Stimulated activated CD8-positive, alpha-beta memory T cell treated with anti-CD3 and anti-CD28 coated beads, Interleukin-2, amount 100 ng/mL, for 48 hours (primary cell): Measurements from ENCODE around the gene CRELD2.

Experiments
- DNase-seq, 2 donors: peaks; one replicate each; pipeline ENCODE4 v3.0.0-alpha.2; 2020; ENCODE audit warnings: low read depth in 2 of 2

CRELD2 gene

GRCh38 chr22:49911881-49912625 is 6.4 kb upstream of the CRELD2 start:
- DNase-seq: no peak

DNA sequence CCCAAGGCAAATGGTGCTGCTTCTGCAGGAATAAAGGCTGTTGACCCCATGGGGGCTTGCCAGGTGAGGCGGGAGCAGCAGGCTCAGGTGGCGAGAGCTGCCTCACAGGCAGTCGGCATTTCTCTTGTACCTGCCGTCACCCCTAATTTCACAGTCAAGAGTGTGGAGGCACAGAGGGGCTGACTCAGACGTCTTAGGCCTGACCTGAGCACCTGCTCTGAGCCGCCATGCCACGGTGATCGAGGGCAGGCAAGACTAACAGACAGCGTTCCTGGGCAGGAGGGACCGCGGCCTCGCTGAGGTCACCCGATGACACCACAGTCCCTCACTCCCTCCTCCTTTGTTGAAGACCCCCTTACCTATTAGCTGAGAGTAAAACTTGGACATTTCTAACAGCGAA is 5.4 kb upstream of the CRELD2 start:
- no peak for DNase-seq

- DNase-seq: no peak
These were observed 5.0 kb upstream of the CRELD2 start for GRCh38 chr22:49913446-49913845.

DNA sequence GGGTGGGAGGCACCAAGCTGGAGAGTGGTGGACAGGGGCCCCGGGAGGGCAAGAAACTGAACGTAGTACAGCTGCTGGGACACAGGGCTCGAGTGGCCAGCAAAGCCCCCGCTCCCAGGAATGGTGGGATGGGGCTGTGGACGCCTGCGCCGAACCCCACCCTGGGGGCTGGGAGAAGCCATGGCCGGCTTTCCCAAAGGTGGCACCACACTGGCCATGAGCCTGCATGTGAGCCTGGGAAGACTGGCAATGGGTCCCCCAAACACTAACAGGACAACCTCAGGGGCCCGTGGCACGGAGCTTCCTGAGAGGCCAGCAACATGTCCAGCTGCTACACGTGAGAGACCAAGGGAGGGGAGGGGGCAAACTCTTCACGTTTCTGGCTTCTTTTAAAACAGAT is 4.2 kb upstream of the CRELD2 start:
- DNase-seq: no peak

DNA sequence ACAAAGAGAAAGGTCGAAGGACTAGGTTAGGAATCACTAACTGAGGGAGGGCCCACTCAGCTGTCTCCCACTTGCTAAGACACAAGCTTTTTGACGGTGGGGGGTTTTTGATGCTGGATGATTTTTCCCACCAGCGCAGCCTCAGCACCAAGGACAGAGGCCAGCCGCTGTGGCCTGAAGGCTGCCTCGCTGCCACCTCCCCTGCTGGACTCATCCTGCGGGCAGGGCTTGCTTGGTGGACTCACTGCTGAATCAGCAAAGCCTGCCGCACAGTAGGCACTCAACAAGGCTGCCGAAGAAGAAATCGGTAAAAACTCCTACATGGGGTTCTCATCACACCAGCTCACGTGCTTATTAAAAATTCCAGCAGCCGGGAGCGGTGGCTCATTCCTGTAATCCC is 2.8 kb upstream of the CRELD2 start:
- DNase-seq: no peak

DNA sequence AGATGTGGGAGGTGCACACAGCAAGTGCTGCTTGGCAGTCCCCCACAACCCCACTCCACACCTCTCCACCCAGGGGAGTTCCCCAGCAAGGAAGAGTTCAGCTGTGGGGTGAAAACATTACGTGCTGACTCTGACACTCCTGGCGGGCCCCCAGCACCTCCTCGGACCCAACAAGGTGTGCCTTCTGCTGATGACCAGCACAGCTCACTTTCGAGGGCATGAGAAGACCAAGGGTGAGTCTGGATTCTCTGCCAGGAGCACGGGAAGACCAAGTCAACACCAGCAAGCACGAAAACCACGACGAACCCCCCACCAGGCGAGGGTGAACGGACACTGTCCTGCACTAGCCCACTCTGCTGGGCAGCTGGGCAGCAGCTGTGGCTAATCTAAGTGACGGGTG is 1.6 kb upstream of the CRELD2 start:
- no peak for DNase-seq

GRCh38 chr22:49918911-49919881 is 762 bp downstream of the CRELD2 start:
- no peak for DNase-seq

GRCh38 chr22:49920859-49921258 is 2.4 kb downstream of the CRELD2 start:
- no peak for DNase-seq

DNA sequence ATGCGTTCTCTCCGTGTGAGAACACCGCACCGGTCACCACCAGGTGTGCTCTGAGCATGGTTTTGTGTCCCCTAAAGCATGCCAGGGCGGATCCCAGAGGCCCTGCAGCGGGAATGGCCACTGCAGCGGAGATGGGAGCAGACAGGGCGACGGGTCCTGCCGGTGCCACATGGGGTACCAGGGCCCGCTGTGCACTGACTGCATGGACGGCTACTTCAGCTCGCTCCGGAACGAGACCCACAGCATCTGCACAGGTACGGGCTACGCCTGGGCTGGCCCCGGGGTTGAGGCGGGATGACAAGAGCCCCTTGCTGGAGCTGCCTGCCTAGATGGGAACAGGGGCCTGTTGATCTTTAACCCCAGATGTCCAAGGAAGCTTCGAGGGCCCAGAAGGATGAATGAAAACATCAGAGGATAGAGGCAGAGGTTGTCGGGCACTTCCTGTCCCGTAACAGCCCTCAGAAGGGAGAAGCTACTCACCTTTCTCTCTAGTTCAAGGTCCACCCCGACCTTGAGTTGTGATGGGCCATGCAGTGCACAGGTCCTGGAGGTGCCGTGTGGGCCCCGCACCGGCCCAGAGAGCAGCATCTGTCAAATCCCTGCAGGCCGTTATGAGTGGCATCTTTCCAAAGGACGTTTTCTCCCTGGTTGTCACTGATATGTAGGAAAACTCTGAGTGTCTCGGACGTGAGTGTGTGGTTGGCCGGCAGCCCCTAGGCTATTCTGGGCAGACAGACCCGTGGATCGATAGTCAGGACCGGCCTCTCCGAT is 3.3 kb downstream of the CRELD2 start:
- DNase-seq: no peak

DNA sequence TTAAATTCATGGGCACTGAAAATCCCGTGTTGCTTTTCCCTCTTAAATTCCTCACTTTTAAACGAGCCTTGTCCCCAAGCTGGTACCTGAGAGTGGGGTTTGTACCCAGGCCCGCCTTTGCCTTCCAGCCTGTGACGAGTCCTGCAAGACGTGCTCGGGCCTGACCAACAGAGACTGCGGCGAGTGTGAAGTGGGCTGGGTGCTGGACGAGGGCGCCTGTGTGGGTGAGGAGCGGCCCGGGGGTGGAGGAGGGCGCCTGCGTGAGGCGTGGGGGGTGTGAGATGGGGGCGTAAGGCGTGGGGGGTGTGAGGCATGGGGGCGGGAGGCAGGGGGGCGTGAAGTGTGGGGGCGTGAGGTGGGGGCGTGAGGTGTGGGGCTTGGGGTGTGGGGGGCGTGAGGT is 4.0 kb downstream of the CRELD2 start:
- no peak for DNase-seq

GRCh38 chr22:49922926-49923325 is 4.5 kb downstream of the CRELD2 start:
- no peak for DNase-seq

DNA sequence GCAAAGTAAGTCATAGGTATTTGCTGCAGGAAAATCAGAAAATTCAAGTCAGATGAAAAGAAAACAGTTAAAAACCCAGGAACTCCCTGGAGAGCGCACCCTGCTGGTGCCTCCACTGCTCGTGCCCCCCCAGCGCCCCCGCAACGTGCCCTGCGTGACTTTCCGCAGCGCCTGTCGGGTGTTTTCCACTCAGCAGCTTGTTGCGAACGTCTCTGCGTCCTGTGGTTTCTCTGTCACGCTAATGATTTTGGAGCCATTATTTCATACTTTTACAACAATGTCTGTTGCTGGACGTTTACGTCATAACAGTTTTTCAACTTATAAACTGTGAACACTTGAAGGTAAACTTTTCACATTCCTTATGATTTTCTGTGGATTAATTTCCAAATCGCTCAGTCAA is 5.0 kb downstream of the CRELD2 start:
- DNase-seq: no peak

DNA sequence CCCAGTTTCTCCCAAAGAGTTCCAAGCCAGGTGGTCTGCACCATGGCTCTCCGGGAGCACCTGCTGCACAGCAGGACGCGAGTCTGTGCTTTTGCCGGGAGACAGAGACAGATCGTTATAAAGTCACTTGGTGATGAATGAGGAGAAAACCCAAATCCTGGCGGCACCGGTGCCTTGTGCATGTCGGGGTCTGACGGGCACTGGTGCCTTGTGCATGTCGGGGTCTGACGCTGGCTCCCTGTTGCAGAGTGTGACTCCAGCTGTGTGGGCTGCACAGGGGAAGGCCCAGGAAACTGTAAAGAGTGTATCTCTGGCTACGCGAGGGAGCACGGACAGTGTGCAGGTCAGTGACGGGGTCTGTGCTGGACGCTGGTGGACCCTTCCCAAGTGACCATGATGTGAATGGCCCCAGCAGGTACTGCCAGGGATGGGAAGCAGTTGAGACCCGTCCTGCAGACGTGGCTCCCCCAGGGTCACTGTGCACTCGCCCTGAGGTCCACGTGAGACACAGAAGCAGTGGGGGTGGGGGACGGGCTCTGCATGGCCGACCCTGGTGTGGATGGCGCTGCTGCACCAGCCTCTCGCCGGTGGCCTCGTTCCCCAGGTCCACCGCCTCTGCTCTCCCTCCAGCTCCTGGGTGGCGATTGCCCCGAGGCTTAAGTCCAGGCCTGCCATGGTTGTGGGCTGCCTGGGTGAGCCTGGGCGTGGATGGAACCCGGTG is 5.8 kb downstream of the CRELD2 start:
- no peak for DNase-seq

- peak in 1 of 2 donors; percentile 48 for DNase-seq
These were observed 7.2 kb downstream of the CRELD2 start for GRCh38 chr22:49925525-49926128.

DNA sequence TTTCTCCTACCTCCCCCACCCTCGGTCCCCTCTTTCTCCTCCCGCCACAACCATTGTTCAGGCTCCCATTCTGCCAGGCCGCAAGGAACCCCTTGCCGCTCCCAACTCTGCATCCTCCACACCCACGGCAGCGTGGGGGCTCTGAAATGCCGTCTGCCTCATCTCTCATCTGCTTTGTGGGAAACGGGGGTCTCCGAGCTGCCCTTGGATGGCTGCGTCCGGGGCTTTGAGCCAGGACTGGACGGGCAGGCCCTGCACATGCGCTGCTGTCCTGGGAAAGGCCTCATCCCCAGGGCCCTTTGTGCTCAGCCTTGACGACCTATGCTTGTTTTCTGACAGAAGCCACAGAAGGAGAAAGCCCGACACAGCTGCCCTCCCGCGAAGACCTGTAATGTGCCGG is 8.5 kb downstream of the CRELD2 start:
- no peak for DNase-seq

GRCh38 chr22:49927483-49928184 is 9.2 kb downstream of the CRELD2 start:
- DNase-seq: no peak

DNA sequence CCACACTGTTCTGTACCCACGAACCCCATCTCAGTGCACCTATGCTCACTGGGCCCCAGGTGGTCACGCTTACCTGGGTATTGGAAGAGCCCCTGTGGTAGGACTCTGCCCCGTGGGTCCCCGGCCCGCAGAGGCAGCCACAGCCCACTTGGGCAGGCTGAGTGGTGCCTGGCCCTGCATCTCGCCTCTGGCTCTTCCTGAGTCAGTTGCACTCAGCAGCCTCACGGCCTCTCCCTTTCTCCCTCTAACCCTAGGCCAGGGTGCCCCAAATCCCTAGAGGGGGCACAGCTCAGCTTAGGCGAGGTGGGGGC is 9.7 kb downstream of the CRELD2 start:
- no peak for DNase-seq

DNA sequence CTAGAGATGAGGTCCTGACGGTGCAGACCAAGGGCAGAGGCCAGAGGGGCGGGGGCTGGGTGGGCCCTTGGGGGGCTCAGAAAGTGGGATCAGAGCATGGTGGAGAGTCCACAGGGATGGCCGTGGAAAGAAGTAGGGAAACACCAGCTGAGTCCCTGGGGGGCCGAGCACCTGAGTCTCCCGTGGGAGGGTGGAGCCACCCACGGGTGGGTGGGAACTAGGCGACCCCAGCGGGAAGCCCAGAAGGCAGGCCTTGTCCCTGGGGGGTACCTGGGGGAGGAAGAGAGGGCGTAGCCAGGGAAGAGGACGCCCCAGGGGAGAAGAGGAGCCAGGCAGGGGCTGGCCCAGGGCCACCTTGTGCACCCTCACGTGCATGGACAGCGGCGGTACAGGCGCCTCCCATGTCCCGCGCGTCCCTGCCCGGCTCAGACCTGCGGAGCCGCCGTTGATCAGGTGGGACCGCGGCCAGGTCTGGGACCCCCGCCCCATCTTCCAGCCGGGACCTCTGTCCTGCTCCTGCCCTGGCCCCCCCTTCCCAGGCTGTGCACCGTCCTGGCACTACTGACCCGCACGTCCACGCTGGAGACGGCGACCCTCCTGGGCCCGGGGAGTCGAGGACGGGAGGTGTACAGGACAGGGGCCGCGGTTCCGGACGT is 10.2 kb downstream of the CRELD2 start:
- no peak for DNase-seq

DNA sequence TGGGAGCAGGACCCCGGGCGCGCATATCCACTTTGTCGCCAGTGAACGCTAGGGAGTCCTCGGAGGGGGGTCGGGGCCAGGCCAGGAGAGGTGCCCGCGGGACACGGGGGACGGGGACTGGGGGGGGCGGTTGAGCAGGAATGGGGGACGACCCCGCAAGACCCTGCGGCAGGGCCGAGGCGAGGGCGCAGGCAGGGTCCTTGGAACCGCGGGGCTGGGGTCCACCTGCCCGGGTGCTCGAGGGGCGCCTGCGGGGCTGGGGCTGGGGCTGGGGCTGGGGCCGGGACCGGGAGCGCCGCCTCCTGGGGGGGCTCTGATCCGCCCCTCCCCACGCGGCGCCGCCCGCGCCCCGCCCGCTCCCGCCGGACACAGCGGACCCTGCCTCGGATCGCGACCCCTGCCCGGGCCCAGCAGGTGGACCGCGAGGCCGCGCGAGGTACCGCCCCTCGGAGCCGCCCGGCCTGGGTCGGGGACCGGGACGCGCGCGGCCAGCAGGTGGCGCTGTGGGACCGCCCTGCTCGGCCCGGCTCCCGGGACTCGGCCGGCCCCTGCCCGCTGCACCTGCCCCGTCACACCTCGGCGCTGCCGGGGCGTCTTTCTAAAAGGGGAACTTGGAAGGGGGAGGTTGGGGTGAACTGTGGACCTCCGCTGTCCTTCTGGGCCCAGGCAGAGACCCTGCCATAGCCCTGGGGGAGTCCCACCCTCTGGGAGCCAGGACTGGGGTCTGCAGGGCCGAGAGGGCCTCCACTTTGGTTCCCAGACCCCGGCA is 11.0 kb downstream of the CRELD2 start:
- peak; percentile 65 to 78 for DNase-seq
